RWPE2 (cell line): ENCODE measurements around the gene FIG4.
"Not testable (repeated sequence)": the region's sequence is repeated elsewhere in the genome, so short reads cannot be mapped to it uniquely, and the experiment has no call there.

Source experiments
- ATAC-seq: fragments of 200-7000 bp; cut with Tn5 transposase; 3 replicates; pipeline ENCODE4 v1.9.1; 2021; ENCODE audit warnings: low read depth
- DNase-seq: peaks from one replicate; pipeline ENCODE4 v3.0.0-alpha.2; 2020; ENCODE audit warnings: low spot score
- H3K27ac ChIP-seq: fragments of 450-650 bp; 2 replicates; pipeline ENCODE4 v1.5.1; 2017; ENCODE audit warnings: mild to moderate bottlenecking; ENCODE audit not compliant: poor library complexity, severe bottlenecking
- H3K27me3 ChIP-seq: fragments of 250-450 bp; sonication (Bioruptor Pico); 2 replicates; pipeline ENCODE4 v1.5.1; 2021; ENCODE audit warnings: mild to moderate bottlenecking, moderate library complexity; ENCODE audit not compliant: insufficient read depth, poor library complexity, severe bottlenecking
- H3K36me3 ChIP-seq: fragments of 250-450 bp; sonication (Bioruptor Pico); 2 replicates; pipeline ENCODE4 v1.5.1; 2020; ENCODE audit warnings: low read depth, mild to moderate bottlenecking, moderate library complexity
- H3K4me1 ChIP-seq: fragments of 250-450 bp; sonication (Bioruptor Pico); 2 replicates; pipeline ENCODE4 v1.5.1; 2021; ENCODE audit warnings: mild to moderate bottlenecking, moderate library complexity; ENCODE audit not compliant: insufficient read depth, poor library complexity, severe bottlenecking
- H3K4me3 ChIP-seq: fragments of 250-450 bp; sonication (Bioruptor Pico); 2 replicates; pipeline ENCODE4 v1.5.1; 2021; ENCODE audit warnings: mild to moderate bottlenecking, moderate library complexity; ENCODE audit not compliant: severe bottlenecking
- H3K9me3 ChIP-seq: fragments of 250-450 bp; sonication (Bioruptor Pico); 2 replicates; pipeline ENCODE4 v1.5.1; 2021; ENCODE audit warnings: mild to moderate bottlenecking, moderate library complexity; ENCODE audit not compliant: severe bottlenecking
- TF ChIP-seq, protein P1 (sequence below): fragments of 450-650 bp; IDR thresholded peaks from one replicate; pipeline ENCODE4 v1.5.1; 2017; ENCODE audit warnings: mild to moderate bottlenecking, moderate library complexity; ENCODE audit not compliant: poor library complexity, severe bottlenecking

Gene FIG4

DNA sequence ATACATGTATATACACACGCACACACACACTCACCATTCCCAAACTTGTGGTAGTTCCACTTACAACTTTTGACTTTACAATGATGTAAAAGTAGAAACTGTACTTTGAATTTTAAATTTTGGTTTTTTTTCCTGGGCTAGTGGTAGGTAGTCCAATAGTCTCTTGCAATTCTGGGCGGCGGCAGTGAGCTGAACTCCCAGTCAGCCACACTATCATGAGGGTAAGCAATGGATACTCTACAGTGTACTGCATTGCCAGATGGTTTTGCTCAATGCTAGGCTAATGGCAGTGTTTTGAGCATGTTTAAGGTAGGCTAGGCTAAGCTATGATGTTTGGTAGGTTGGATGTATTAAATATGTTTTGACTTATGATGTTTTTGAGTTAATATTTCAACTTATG, 150.8 kb downstream of the FIG4 start:
- H3K27me3 ChIP-seq = no peaks in the 10 kb centered on the region
- no peak overlapping the region for H3K4me3 ChIP-seq
- ATAC-seq (no peak), DNase-seq (no peak)
- no peak overlapping the region for H3K27ac ChIP-seq
- TF ChIP-seq, protein P1, sequence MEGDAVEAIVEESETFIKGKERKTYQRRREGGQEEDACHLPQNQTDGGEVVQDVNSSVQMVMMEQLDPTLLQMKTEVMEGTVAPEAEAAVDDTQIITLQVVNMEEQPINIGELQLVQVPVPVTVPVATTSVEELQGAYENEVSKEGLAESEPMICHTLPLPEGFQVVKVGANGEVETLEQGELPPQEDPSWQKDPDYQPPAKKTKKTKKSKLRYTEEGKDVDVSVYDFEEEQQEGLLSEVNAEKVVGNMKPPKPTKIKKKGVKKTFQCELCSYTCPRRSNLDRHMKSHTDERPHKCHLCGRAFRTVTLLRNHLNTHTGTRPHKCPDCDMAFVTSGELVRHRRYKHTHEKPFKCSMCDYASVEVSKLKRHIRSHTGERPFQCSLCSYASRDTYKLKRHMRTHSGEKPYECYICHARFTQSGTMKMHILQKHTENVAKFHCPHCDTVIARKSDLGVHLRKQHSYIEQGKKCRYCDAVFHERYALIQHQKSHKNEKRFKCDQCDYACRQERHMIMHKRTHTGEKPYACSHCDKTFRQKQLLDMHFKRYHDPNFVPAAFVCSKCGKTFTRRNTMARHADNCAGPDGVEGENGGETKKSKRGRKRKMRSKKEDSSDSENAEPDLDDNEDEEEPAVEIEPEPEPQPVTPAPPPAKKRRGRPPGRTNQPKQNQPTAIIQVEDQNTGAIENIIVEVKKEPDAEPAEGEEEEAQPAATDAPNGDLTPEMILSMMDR = no peak
- peaks cover 3% of the 10 kb centered on the region for H3K9me3 ChIP-seq
- no peaks in the 10 kb centered on the region for H3K4me1 ChIP-seq
- H3K36me3 ChIP-seq = no peaks in the 10 kb centered on the region

DNA sequence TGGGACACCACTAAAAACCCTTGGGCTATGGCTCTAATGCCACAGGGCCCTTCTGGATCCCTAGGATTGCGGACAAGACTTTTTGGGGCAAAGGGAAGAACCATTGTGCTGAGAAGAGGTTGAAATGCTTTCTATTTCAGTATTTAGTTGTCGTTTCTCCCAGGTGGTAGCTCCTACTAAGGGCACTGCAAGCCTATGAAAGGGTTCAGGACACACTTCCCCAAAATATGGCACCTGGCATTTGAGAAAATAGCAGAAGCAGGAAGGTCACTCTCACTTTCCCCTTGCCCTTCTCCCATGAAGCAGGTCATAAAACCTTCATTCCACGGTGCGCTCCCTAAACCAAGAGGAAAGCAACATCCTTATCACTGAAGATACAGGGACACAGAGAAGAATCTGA, 161.6 kb downstream of the FIG4 start:
- no peaks in the 10 kb centered on the region for H3K27me3 ChIP-seq
- H3K4me1 ChIP-seq = no peaks in the 10 kb centered on the region
- TF ChIP-seq, protein P1 = no peak
- H3K9me3 ChIP-seq = no peaks in the 10 kb centered on the region
- no peak for ATAC-seq
- H3K36me3 ChIP-seq = no peaks in the 10 kb centered on the region
- H3K4me3 ChIP-seq = no peak overlapping the region
- H3K27ac ChIP-seq = no peak overlapping the region
- DNase-seq = no peak

DNA sequence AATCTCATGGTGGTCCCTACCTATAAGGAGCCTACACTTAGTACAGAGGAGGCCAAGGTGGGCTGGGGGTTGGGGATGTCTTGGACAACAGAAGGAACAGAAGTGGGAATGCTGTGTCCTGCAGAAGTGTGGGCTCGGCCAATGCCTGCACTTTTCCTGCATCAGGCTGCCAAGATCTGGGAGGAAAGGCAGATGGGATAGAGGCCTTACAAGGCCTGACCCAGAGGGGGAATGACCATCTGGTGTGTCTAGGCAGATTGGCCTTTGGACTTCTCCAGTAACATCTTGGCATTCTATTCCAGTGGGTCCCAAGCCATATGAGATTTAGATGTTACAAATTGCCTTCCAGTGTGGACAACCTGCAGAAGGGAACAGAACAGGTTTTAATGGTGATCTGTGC, 162.3 kb downstream of the FIG4 start:
- no peak for ATAC-seq
- Histone ChIP-seq H3K9me3 (no peaks in the 10 kb centered on the region), H3K4me3 (no peak overlapping the region), H3K27me3 (no peaks in the 10 kb centered on the region), H3K4me1 (no peaks in the 10 kb centered on the region), H3K27ac (no peak overlapping the region), H3K36me3 (no peaks in the 10 kb centered on the region)
- TF ChIP-seq, protein P1 = no peak
- no peak for DNase-seq

DNA sequence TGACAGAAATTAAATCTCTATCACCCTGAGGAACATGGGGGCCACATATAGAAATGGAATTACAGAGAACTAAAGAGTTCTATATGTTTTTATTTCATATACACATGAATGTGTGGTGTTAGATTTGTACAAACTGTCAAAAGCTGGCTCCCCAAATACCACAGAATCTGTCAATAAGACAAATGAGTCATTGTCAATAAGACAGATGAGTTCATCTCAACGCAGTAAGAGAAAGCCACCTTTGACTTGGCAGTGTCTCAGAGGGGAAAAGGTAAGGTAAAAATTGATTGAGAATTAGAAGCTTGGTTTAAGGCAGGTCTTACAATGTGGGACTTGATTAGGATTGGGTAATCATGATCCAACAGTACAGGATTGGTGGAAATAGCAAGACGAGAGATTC, 162.9 kb downstream of the FIG4 start:
- Histone ChIP-seq H3K27me3 (no peaks in the 10 kb centered on the region), H3K4me1 (no peaks in the 10 kb centered on the region), H3K36me3 (no peaks in the 10 kb centered on the region), H3K27ac (no peak overlapping the region), H3K9me3 (no peaks in the 10 kb centered on the region), H3K4me3 (no peak overlapping the region)
- TF ChIP-seq, protein P1 = no peak
- no peak for ATAC-seq
- no peak for DNase-seq

DNA sequence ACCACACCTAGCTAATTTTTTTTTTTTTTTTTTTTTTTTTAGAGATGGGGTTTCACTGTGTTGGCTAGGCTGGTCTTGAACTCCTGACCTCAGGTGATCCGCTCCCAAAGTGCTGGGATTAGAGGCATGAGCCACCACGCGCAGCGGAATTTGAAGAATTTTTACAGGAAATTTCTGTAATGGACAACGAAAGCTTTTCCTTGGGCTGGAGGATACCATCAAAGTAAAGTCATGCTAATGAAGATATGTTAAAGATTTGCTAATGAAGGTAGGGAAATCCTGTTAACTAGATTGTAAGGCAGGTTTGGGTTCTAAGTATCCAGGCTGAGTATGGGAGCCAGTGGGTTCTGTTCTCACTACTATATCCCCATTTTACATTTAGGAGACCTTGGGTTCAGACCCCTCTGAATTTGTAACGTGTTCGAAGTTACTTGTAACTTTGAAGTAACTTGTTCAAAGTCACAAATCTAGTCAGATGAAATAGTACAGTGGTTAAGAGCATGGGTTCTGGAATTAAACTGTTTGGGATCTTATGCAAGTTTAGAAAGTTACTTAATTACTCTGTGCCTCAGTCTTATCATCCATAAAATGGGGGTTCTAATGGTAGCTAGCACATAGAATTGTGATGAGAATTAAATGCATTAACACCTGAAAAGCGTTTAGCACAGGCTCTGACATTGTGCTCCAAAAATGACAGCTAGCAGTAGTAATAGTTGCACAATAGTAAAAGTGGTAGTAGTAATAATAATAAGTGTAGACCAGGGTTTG, 163.6 kb downstream of the FIG4 start:
- Histone ChIP-seq H3K4me1 (no peaks in the 10 kb centered on the region), H3K36me3 (no peaks in the 10 kb centered on the region), H3K4me3 (no peak overlapping the region), H3K27ac (no peak overlapping the region), H3K9me3 (no peaks in the 10 kb centered on the region), H3K27me3 (no peaks in the 10 kb centered on the region)
- ATAC-seq (no peak), DNase-seq (no peak)
- TF ChIP-seq, protein P1 = no peak

DNA sequence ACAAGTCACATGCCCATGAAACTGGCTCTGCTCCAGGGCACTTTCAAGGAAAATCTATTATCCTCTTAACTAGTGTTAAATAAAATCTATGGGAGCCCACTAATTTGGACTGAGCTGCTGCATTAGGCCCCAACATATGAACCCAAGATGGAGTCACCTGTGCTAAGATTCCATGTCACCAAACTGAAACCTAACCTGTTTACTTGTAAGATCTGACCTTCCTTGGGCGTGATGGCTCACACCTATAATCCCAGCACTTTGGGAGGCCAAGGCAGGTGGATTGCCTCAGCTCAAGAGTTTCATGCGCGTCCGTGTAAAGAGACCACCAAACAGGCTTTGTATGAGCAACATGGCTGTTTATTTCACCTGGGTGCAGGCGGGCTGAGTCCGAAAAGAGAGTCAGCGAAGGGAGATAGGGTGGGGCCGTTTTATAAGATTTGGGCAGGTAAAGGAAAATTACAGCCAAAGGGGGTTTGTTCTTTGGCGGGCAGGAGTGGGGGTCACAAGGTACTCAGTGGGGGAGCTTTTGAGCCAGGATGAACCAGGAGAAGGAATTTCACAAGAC, 164.5 kb downstream of the FIG4 start:
- not testable (repeated sequence) for ATAC-seq, H3K36me3 ChIP-seq, H3K4me1 ChIP-seq, H3K27ac ChIP-seq, H3K27me3 ChIP-seq, H3K9me3 ChIP-seq, H3K4me3 ChIP-seq, DNase-seq
